ENCODE data around the gene TACR1. TPM values are rescaled to one million over a fixed set of nuclear protein-coding genes. Genes with fewer than 3 reads are reported as not detected.
"Not testable (repeated sequence)": the region's sequence is repeated elsewhere in the genome, so short reads cannot be mapped to it uniquely, and the experiment has no call there.

Gene TACR1
- total and polyA plus RNA-seq, 2 of the 8 experiments (the other 6 are each of a cell fraction or from before 2014, with no cell fraction given): 0.09 to 0.37 TPM

GRCh38 chr2:75147884-75148283 lies 51.4 kb downstream of the TACR1 start:
- FAIRE-seq; H2BK20ac ChIP-seq (ENCODE audit: low read length); H3K36me3 ChIP-seq (ENCODE audit: control insufficient read depth in 2 of 4, insufficient read depth in 4 of 4, low read length in 3 of 4); H3K18ac ChIP-seq (ENCODE audit: extremely low read depth, low read length); H3K56ac ChIP-seq (replicated peaks; ENCODE audit: insufficient read length, low read depth, low read length); H3K23me2 ChIP-seq (ENCODE audit: low read depth, low read length); H3K14ac ChIP-seq (ENCODE audit: insufficient read length); H3K9me3 ChIP-seq (ENCODE audit: insufficient read depth in 2 of 2, low read depth in 1 of 2, low read length in 1 of 2); H2BK12ac ChIP-seq (ENCODE audit: low read depth, low read length); H2BK15ac ChIP-seq (ENCODE audit: low read length); H2AFZ ChIP-seq (ENCODE audit: low read length); H3K27ac ChIP-seq (ENCODE audit: low read depth, low read length); H2AK5ac ChIP-seq (ENCODE audit: low read depth, low read length); H3K79me2 ChIP-seq (ENCODE audit: control insufficient read depth in 1 of 2, insufficient read depth in 2 of 2, low read length in 2 of 2); H4K20me1 ChIP-seq (replicated peaks in 1 of 2; ENCODE audit: control insufficient read depth in 1 of 2, insufficient read depth in 2 of 2, low read length in 2 of 2); POLR2A ChIA-PET (ENCODE audit: partially characterized antibody); H2BK120ac ChIP-seq (replicated peaks; ENCODE audit: low read depth, low read length); H3K79me1 ChIP-seq (ENCODE audit: low read depth, low read length); H3K4me1 ChIP-seq (replicated peaks in 1 of 4; ENCODE audit: control insufficient read depth in 3 of 4, insufficient read depth in 4 of 4, low read length in 3 of 4); H4K8ac ChIP-seq (ENCODE audit: extremely low read depth, insufficient read depth, low read length); H3K23ac ChIP-seq (ENCODE audit: insufficient read length); H3K4me3 ChIP-seq (ENCODE audit: extremely low read depth in 1 of 4, insufficient read depth in 2 of 4, low read depth in 3 of 4, low read length in 4 of 4); H3K27me3 ChIP-seq (replicated peaks in 1 of 4; ENCODE audit: control insufficient read depth in 3 of 4, extremely low read depth in 1 of 4, insufficient read depth in 3 of 4, low read length in 3 of 4); H3K4ac ChIP-seq (replicated peaks; ENCODE audit: insufficient read length, low read depth, low read length); H2BK5ac ChIP-seq (ENCODE audit: low read depth, low read length); H3K9ac ChIP-seq (replicated peaks in 1 of 4; ENCODE audit: extremely low read depth in 1 of 4, low read depth in 3 of 4, low read length in 3 of 4); DNase-seq (ENCODE audit: low read depth in 1 of 2, low spot score in 2 of 2); H4K91ac ChIP-seq (replicated peaks; ENCODE audit: insufficient read length, low read length); H4K5ac ChIP-seq (ENCODE audit: insufficient read length, low read depth, low read length); H3K4me2 ChIP-seq (ENCODE audit: insufficient read depth in 1 of 2, low read depth in 2 of 2, low read length in 2 of 2): not testable (repeated sequence)
- CTCF ChIA-PET (ENCODE audit: partially characterized antibody): interaction anchor here (1.0 to 1.9 kb wide), 2 partner anchors 9 to 82 kb away, joined by 3 to 5 read pairs; no protein-coding TSS in a partner anchor
- 95% methylated on average over 6 of the region's 6 CpGs; no CpG with 5 or more reads in 1 of the 2 experiments for WGBS, 2 experiments (ENCODE audit: extremely low coverage in 1 of 2, insufficient coverage in 1 of 2, insufficient read length in 1 of 2, insufficient replicate concordance in 2 of 2, low coverage in 1 of 2, low lambda C conversion rate in 2 of 2, missing lambda C conversion rate in 1 of 2)

Measured in H1 (cell line).